SK-N-SH treated with all-trans-retinoic acid at 6 μM for 48 hours (cell line): ENCODE results near the gene ZBTB8OS.
"Not testable (repeated sequence)": the region's sequence is repeated elsewhere in the genome, so short reads cannot be mapped to it uniquely, and the experiment has no call there.

Experiments used
- ATAC-seq: fragments of 200-7000 bp; cut with Tn5 transposase; 3 replicates; pipeline ENCODE4 v1.9.1; 2020; ENCODE audit warnings: mild to moderate bottlenecking, moderate library complexity
- ARNTL ChIP-seq: fragments of 450-650 bp; formaldehyde crosslinking; IDR thresholded peaks from 2 replicates; pipeline ENCODE4 v1.5.0; 2020; ENCODE audit warnings: low read depth, mild to moderate bottlenecking, moderate library complexity, borderline replicate concordance
- BACH2 ChIP-seq: fragments of 250-450 bp; sonication (Bioruptor Pico); IDR thresholded peaks from 2 replicates; pipeline ENCODE4 v1.9.0; 2021; ENCODE audit warnings: mild to moderate bottlenecking, borderline replicate concordance
- CSDC2 ChIP-seq: fragments of 250-450 bp; sonication (Bioruptor Pico); IDR thresholded peaks from 2 replicates; pipeline ENCODE4 v1.5.0; 2020; ENCODE audit warnings: mild to moderate bottlenecking, moderate library complexity
- CSRNP3 ChIP-seq: fragments of 250-450 bp; sonication (Bioruptor Pico); IDR thresholded peaks from 2 replicates; pipeline ENCODE4 v1.5.1; 2021; ENCODE audit warnings: mild to moderate bottlenecking, moderate library complexity
- ESRRG ChIP-seq: fragments of 250-450 bp; sonication (Bioruptor Pico); IDR thresholded peaks from 2 replicates; pipeline ENCODE4 v1.6.1; 2021; ENCODE audit warnings: mild to moderate bottlenecking
- GLIS3 ChIP-seq: fragments of 250-450 bp; sonication (Bioruptor Pico); IDR thresholded peaks from 2 replicates; pipeline ENCODE4 v1.5.0; 2020; ENCODE audit warnings: mild to moderate bottlenecking, moderate library complexity
- ISL1 ChIP-seq: fragments of 250-450 bp; sonication (Bioruptor Pico); IDR thresholded peaks from 2 replicates; pipeline ENCODE4 v2.1.2; 2022; ENCODE audit warnings: mild to moderate bottlenecking, moderate library complexity
- OSR1 ChIP-seq: fragments of 250-450 bp; sonication (Bioruptor Pico); IDR thresholded peaks from 2 replicates; pipeline ENCODE4 v1.8.0; 2022; ENCODE audit warnings: moderate library complexity, mild to moderate bottlenecking, inconsistent platforms
- PATZ1 ChIP-seq: fragments of 250-450 bp; sonication (Bioruptor Pico); IDR thresholded peaks from 2 replicates; pipeline ENCODE4 v1.8.0; 2020; ENCODE audit warnings: mild to moderate bottlenecking, moderate library complexity, borderline replicate concordance
- POU6F1 ChIP-seq: fragments of 250-450 bp; sonication (Bioruptor Pico); IDR thresholded peaks from 2 replicates; pipeline ENCODE4 v1.8.0; 2021; ENCODE audit warnings: low read depth, mild to moderate bottlenecking, moderate library complexity, borderline replicate concordance
- PPARA ChIP-seq: fragments of 250-450 bp; sonication (Bioruptor Pico); IDR thresholded peaks from 2 replicates; pipeline ENCODE4 v1.5.0; 2020; ENCODE audit warnings: mild to moderate bottlenecking, borderline replicate concordance
- RARB ChIP-seq: fragments of 250-450 bp; sonication (Bioruptor Pico); IDR thresholded peaks from 2 replicates; pipeline ENCODE4 v1.8.0; 2021; ENCODE audit warnings: mild to moderate bottlenecking, moderate library complexity
- SNAI2 ChIP-seq: fragments of 250-450 bp; sonication (Bioruptor Pico); IDR thresholded peaks from 2 replicates; pipeline ENCODE4 v1.5.0; 2020; ENCODE audit warnings: mild to moderate bottlenecking, moderate library complexity
- TOX ChIP-seq: fragments of 250-450 bp; sonication (Bioruptor Pico); IDR thresholded peaks from 2 replicates; pipeline ENCODE4 v1.8.0; 2021; ENCODE audit warnings: mild to moderate bottlenecking, moderate library complexity, borderline replicate concordance
- TSHZ2 ChIP-seq: fragments of 250-450 bp; sonication (Bioruptor Pico); IDR thresholded peaks from 2 replicates; pipeline ENCODE4 v1.5.0; 2020; ENCODE audit warnings: mild to moderate bottlenecking, moderate library complexity
- ZFP3 ChIP-seq: fragments of 250-450 bp; sonication (Bioruptor Pico); IDR thresholded peaks from 2 replicates; pipeline ENCODE4 v1.5.0; 2020; ENCODE audit warnings: mild to moderate bottlenecking, moderate library complexity
- ZFP30 ChIP-seq: fragments of 450-650 bp; formaldehyde crosslinking; IDR thresholded peaks from 2 replicates; pipeline ENCODE4 v1.5.0; 2022; ENCODE audit warnings: mild to moderate bottlenecking, moderate library complexity
- ZNF565 ChIP-seq: fragments of 450-650 bp; formaldehyde crosslinking; conservative IDR thresholded peaks from 2 replicates; pipeline ENCODE4 v1.5.0; 2020; ENCODE audit warnings: low read depth, mild to moderate bottlenecking, moderate library complexity
- ZNF70 ChIP-seq: fragments of 450-650 bp; formaldehyde crosslinking; IDR thresholded peaks from 2 replicates; pipeline ENCODE4 v1.5.0; 2020; ENCODE audit warnings: mild to moderate bottlenecking, moderate library complexity
- ZNF8 ChIP-seq: fragments of 450-650 bp; formaldehyde crosslinking; IDR thresholded peaks from 2 replicates; pipeline ENCODE4 v1.5.0; 2020; ENCODE audit warnings: mild to moderate bottlenecking, moderate library complexity

Gene ZBTB8OS

GRCh38 chr1:32676945-32677344 lies 26.6 kb upstream of the ZBTB8OS start:
- ATAC-seq, result no peak
- TF ChIP-seq GLIS3, result no peak
- no peak for TF ChIP-seq PATZ1
- TF ChIP-seq TOX (CRISPR knock-in tag), result no peak
- no peak for TF ChIP-seq ZFP3
- no peak for TF ChIP-seq SNAI2 (CRISPR knock-in tag)
- TF ChIP-seq TSHZ2 (CRISPR knock-in tag), result no peak
- no peak for TF ChIP-seq ZFP30 (CRISPR knock-in tag)
- TF ChIP-seq OSR1 (CRISPR knock-in tag), result no peak
- TF ChIP-seq CSDC2 (CRISPR knock-in tag), result no peak
- TF ChIP-seq ZNF8 (CRISPR knock-in tag), result no peak
- no peak for TF ChIP-seq ARNTL
- TF ChIP-seq ESRRG, result no peak
- no peak for TF ChIP-seq PPARA (CRISPR knock-in tag)
- TF ChIP-seq BACH2 (CRISPR knock-in tag), result no peak
- no peak for TF ChIP-seq ISL1

GRCh38 chr1:32668716-32669115 lies 18.4 kb upstream of the ZBTB8OS start:
- ATAC-seq, result not testable (repeated sequence)

GRCh38 chr1:32666901-32667566 lies 16.7 kb upstream of the ZBTB8OS start:
- no peak for ATAC-seq
- TF ChIP-seq PATZ1 (no peak), CSDC2 (CRISPR knock-in tag) (no peak), ZFP3 (no peak), ZFP30 (CRISPR knock-in tag) (no peak), RARB (CRISPR knock-in tag) (no peak), ZNF8 (CRISPR knock-in tag) (no peak), GLIS3 (no peak), ESRRG (no peak), ZNF70 (CRISPR knock-in tag) (no peak), ARNTL (no peak)

- TF ChIP-seq ISL1 (no peak), ZNF70 (CRISPR knock-in tag) (no peak), ZFP3 (no peak), ZNF565 (CRISPR knock-in tag) (no peak), ESRRG (no peak), CSRNP3 (CRISPR knock-in tag) (no peak), POU6F1 (CRISPR knock-in tag) (no peak)
- ATAC-seq, result no peak
Observed at GRCh38 chr1:32665915-32666314, 15.6 kb upstream of the ZBTB8OS start.
